Keratinocyte (primary cell): ENCODE measurements around the gene DDX21. TPM values are rescaled to one million over a fixed set of nuclear protein-coding genes. Genes with fewer than 3 reads are reported as not detected.

ENCODE experiments used
- DNase-seq: peaks from one replicate; pipeline ENCODE4 v3.0.0-alpha.2; 2011; ENCODE audit warnings: low read depth, missing footprints, low spot score
- FAIRE-seq: peaks from 2 replicates; lab custom pipeline; 2011; peaks lifted over from hg19 to GRCh38; lab: Jason Lieb, UNC
- H2AFZ ChIP-seq: 2 replicates; pipeline ENCODE4 v1.6.0; 2012; ENCODE audit warnings: low read length, control low read depth, inconsistent platforms; ENCODE audit not compliant: control insufficient read depth
- H3K27ac ChIP-seq: 2 replicates; pipeline ENCODE4 v1.5.1; 2011; ENCODE audit warnings: low read length; ENCODE audit not compliant: control insufficient read depth, insufficient read depth
- H3K27me3 ChIP-seq: 3 replicates; pipeline ENCODE4 v1.6.0; 2011; ENCODE audit warnings: low read length; ENCODE audit not compliant: control insufficient read depth, insufficient read depth; ENCODE audit errors: extremely low read depth
- H3K36me3 ChIP-seq, 2 experiments: 2 replicates in 1 of 2; 3 replicates in 1 of 2; pipeline ENCODE4 v1.5.1; 2011; ENCODE audit warnings: low read length in 2 of 2, mild to moderate bottlenecking in 1 of 2; ENCODE audit not compliant: control insufficient read depth in 2 of 2, insufficient read depth in 2 of 2; ENCODE audit errors: extremely low read depth in 1 of 2
- H3K4me1 ChIP-seq: 3 replicates; pipeline ENCODE4 v1.5.1; 2011; ENCODE audit warnings: low read length; ENCODE audit not compliant: control insufficient read depth, insufficient read depth; ENCODE audit errors: extremely low read depth
- H3K4me2 ChIP-seq: 3 replicates; pipeline ENCODE4 v1.6.0; 2011; ENCODE audit warnings: low read depth, low read length; ENCODE audit not compliant: control insufficient read depth, insufficient read depth; ENCODE audit errors: extremely low read depth
- H3K4me3 ChIP-seq, 3 experiments: fragments of 200-600 bp in 1 of 3; sonication (generic) in 1 of 3; 2 replicates in 2 of 3; 3 replicates in 1 of 3; pipeline ENCODE4 v1.5.1; 2011 to 2016; ENCODE audit warnings: low read length in 3 of 3, mild to moderate bottlenecking in 3 of 3, control low read depth in 2 of 3, inconsistent platforms in 1 of 3, low read depth in 1 of 3, mixed read lengths in 1 of 3, mixed run types in 1 of 3, moderate library complexity in 1 of 3; ENCODE audit not compliant: control insufficient read depth in 2 of 3, insufficient read depth in 2 of 3; ENCODE audit errors: extremely low read depth in 1 of 3
- H3K79me2 ChIP-seq: 2 replicates; pipeline ENCODE4 v1.6.0; 2012; ENCODE audit warnings: low read length; ENCODE audit not compliant: control insufficient read depth, insufficient read depth
- H3K9ac ChIP-seq: 3 replicates; pipeline ENCODE4 v1.6.0; 2011; ENCODE audit warnings: low read length; ENCODE audit not compliant: control insufficient read depth, insufficient read depth; ENCODE audit errors: extremely low read depth
- H3K9me1 ChIP-seq: 3 replicates; pipeline ENCODE4 v1.6.0; 2011; ENCODE audit warnings: low read length; ENCODE audit not compliant: control insufficient read depth, insufficient read depth; ENCODE audit errors: extremely low read depth
- H3K9me3 ChIP-seq: 2 replicates; pipeline ENCODE4 v1.5.1; 2012; ENCODE audit warnings: low read depth, low read length; ENCODE audit not compliant: control insufficient read depth
- H4K20me1 ChIP-seq: 3 replicates; pipeline ENCODE4 v1.6.0; 2011; ENCODE audit warnings: low read length; ENCODE audit not compliant: control insufficient read depth, insufficient read depth; ENCODE audit errors: extremely low read depth
- CTCF ChIP-seq, 3 experiments: IDR thresholded peaks in 1 of 3; conservative IDR thresholded peaks in 1 of 3; optimal IDR thresholded peaks in 1 of 3; 2 replicates in 2 of 3; 3 replicates in 1 of 3; pipeline versions ENCODE3 to v1.5.1; 2011; ENCODE audit warnings: low read length in 3 of 3, mild to moderate bottlenecking in 3 of 3, moderate library complexity in 2 of 3, control low read depth in 1 of 3, inconsistent platforms in 1 of 3; ENCODE audit not compliant: insufficient read depth in 2 of 3; ENCODE audit errors: extremely low read depth in 1 of 3
- EZH2 ChIP-seq: IDR thresholded peaks from one replicate; pipeline ENCODE4 v1.6.1; 2012; ENCODE audit warnings: inconsistent platforms, mild to moderate bottlenecking, low read length, moderate library complexity
- dilution Hi-C: fragments of 300-500 bp; cut with MboI; formaldehyde crosslinking; loops from one replicate; pipeline ENCODE4 v1.7.0; 2020; ENCODE audit warnings: low sequenced_read_pairs; ENCODE audit not compliant: extremely low pct_ligation_motif_present
- polyA plus RNA-seq, 5 experiments: library from polyadenylated mRNA; depleted of rRNA in 3 of 5; stranded (reverse) in 3 of 5; stranded (forward) in 1 of 5; unstranded in 1 of 5; fragments of >200 nt; gene quantifications; 1 replicate in 1 of 5; 2 replicates in 3 of 5; 3 replicates in 1 of 5; pipeline versions ENCODE4 v1.2.1 to v1.2.3, GENCODE V29; 2011 to 2012; ENCODE audit warnings: missing spikeins in 2 of 5, low read depth in 1 of 5, low replicate concordance in 1 of 5

Gene DDX21
- polyA plus RNA-seq, 1 donor (not counting 4 experiments of a cell fraction or from before 2014, with no cell fraction given), result 157 TPM

- DNase-seq, result no peak
- TF ChIP-seq CTCF (optimal IDR thresholded peaks at IDR 0.05 in 1 of 3, IDR thresholded peaks at IDR 0.05 in 1 of 3, conservative IDR thresholded peaks at IDR 0.05 in 1 of 3; ENCODE audit: extremely low read depth in 1 of 3, insufficient read depth in 2 of 3, low read length in 3 of 3), result no peak
- no peak for TF ChIP-seq EZH2
Measured at GRCh38 chr10:69014171-69014570, 58.2 kb downstream of the DDX21 start.

GRCh38 chr10:69018613-69019012 is 62.6 kb downstream of the DDX21 start:
- TF ChIP-seq EZH2 (no peak), CTCF (optimal IDR thresholded peaks at IDR 0.05 in 1 of 3, IDR thresholded peaks at IDR 0.05 in 1 of 3, conservative IDR thresholded peaks at IDR 0.05 in 1 of 3; ENCODE audit: extremely low read depth in 1 of 3, insufficient read depth in 2 of 3, low read length in 3 of 3) (no peak)
- H3K9me1 ChIP-seq, result no peaks in the 10 kb centered on the region
- H3K79me2 ChIP-seq, result no peaks in the 10 kb centered on the region
- no peak overlapping the region for H3K4me3 ChIP-seq
- no peak for DNase-seq
- H3K36me3 ChIP-seq, result peaks cover 0 to 3% of the 10 kb centered on the region in 2 experiments
- FAIRE-seq, result no peak
- no peak overlapping the region for H2AFZ ChIP-seq
- dilution Hi-C loops, result no loop called here
- no peaks in the 10 kb centered on the region for H4K20me1 ChIP-seq
- peaks cover 9% of the 10 kb centered on the region for H3K4me1 ChIP-seq
- H3K4me2 ChIP-seq, result no peak overlapping the region
- H3K9ac ChIP-seq, result no peak overlapping the region
- H3K27me3 ChIP-seq, result no peaks in the 10 kb centered on the region
- no peaks in the 10 kb centered on the region for H3K9me3 ChIP-seq
- H3K27ac ChIP-seq, result no peak overlapping the region

More at GRCh38 chr10:69014171-69014570, 58.2 kb downstream of the DDX21 start:
- Histone ChIP-seq H3K4me3 (no peak overlapping the region), H3K9me1 (no peaks in the 10 kb centered on the region), H3K9ac (no peak overlapping the region), H4K20me1 (no peaks in the 10 kb centered on the region), H3K27me3 (no peaks in the 10 kb centered on the region), H2AFZ (no peak overlapping the region), H3K4me2 (peak overlapping the region; percentile 10), H3K27ac (peak overlapping the region; percentile 8), H3K79me2 (no peaks in the 10 kb centered on the region), H3K36me3 (peaks cover 3 to 5% of the 10 kb centered on the region in 2 experiments), H3K9me3 (no peaks in the 10 kb centered on the region), H3K4me1 (peaks cover 13% of the 10 kb centered on the region)
- FAIRE-seq, result peak; percentile 65
- dilution Hi-C loops, result no loop called here
